Muscle of back (tissue), 11 donors: ENCODE measurements around the gene MAPT. TPM values are rescaled to one million over a fixed set of nuclear protein-coding genes. Genes with fewer than 3 reads are reported as not detected.
"Not testable (repeated sequence)": the region's sequence is repeated elsewhere in the genome, so short reads cannot be mapped to it uniquely, and the experiment has no call there.

Experiments used
- DNase-seq, 3 donors: peaks; one replicate each; pipeline versions ENCODE4 v3.0.0 to v3.0.0-alpha.2; 2013
- polyA plus RNA-seq, 10 donors: library from polyadenylated mRNA; unstranded; fragments of 120-200 nt; gene quantifications; one replicate each; pipeline ENCODE4 v1.2.1, GENCODE V29; 2013; ENCODE audit not compliant: insufficient read length in 10 of 10

Gene MAPT
- polyA plus RNA-seq, 10 donors: 6.6 to 13.7 (median 9.4) TPM

DNA sequence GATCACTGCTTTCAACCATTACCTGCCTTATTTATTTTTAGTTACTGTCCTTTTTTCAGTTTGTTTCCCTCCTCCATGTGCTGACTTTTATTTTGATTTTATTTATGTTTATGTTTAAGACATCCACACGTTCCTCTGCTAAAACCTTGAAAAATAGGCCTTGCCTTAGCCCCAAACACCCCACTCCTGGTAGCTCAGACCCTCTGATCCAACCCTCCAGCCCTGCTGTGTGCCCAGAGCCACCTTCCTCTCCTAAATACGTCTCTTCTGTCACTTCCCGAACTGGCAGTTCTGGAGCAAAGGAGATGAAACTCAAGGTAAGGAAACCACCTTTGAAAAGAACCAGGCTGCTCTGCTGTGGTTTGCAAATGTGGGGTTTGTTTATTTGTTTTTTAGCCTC, 95.4 kb downstream of the MAPT start:
- no peak for DNase-seq

DNA sequence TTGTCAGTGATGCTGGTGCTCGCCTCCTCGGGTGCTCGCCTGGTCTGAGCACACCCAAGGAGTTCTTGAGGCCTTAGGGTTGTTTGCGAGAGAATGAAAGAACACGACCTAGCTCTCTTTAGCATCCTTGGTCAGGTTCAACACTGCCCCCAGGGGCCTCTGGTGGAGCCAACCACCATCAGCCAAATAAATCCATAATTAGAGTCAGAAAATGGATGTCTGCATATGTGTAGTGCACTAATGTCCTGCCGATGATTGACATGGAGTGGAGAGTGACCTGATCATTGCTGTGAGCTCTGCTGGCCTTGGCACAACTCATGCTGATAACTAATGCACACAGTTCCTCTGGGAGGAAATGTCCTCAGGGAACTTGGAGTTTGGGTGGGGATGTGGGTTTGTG, 96.5 kb downstream of the MAPT start:
- no peak for DNase-seq

DNA sequence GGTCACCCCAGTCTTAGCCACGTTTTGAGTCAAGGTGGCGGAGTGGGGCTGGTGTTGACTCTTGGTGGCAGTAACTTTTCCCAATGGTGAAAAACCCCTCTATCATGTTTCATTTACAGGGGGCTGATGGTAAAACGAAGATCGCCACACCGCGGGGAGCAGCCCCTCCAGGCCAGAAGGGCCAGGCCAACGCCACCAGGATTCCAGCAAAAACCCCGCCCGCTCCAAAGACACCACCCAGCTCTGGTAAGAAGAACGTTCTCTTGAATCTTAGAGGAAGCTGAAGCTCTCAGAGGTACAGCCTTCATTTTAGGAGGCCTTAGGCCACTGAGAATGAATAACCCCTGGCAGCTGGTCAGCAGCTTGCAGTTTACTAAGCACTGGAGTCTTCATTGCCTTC, 97.0 kb downstream of the MAPT start:
- no peak for DNase-seq

DNA sequence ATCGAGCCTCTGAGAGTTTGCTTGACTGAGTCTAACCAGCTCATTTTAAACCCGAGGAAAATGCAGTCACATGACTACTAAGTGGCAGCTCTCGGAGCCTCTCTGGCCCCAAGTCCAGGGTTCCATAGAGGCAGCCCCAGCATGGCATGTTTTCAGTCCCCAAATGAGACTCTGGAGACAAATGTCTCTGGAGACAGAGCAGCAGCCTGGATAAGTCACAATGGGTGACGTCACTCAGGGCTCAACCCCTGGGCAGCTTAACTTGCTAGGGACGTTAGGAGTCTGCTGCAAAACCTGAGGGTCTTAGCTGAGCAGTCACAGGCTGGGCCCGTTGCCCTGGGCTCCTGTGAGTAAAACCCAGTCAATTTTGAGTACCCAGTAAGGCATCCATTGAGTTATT, 97.8 kb downstream of the MAPT start:
- DNase-seq: no peak

DNA sequence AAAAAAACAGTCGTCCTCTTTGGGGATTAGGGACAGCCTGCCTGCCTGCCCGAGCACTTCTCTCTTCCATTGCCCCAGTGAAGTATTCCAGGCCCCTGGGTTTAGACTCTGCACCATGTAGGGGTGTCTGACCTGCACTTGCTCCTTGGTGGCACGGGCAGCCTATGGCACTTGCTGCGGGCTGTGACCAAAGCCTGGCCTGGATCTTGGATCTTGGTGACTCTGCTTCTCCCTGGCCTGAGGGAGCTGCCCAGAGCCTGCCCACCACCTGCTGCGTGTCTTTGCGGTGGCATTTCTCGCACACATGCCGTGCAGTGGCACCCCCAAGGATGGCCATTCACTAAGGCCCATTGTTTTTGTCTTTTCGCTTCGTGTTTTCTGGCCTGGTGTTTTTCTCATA, 98.5 kb downstream of the MAPT start:
- DNase-seq: peak in 1 of 3 donors; percentile 11

DNA sequence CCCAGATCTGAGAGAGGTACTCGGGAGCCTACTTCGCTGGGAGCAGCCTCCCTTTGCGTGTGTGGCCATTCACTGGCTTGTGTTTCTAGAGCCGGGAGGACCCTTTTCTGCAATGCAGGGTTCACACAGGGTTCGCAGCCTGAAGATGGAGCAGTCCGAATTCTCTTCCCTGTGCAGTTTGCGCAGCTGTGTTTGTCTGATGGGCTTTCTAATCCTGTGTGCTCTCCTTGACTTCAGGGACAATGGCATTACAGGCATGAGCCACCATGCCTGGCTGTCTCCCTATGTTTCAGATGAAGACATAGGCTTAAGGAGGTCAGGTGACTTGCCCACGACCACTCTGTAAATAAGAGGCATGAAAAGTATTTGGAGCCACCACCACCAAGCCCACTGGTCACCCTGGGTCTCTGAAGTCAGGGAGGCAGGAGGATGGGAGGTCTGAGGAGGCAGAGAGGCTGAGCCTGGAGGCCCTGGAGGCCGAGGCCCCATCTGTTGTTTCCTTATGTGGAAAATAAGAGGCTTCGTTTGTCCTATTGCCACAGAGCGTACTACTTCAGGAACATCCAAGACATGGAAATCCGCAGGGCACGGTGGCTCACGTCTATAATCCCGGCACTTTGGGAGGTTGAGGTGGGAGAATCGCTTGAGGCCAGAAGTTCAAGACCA, 99.7 kb downstream of the MAPT start:
- DNase-seq: no peak

DNA sequence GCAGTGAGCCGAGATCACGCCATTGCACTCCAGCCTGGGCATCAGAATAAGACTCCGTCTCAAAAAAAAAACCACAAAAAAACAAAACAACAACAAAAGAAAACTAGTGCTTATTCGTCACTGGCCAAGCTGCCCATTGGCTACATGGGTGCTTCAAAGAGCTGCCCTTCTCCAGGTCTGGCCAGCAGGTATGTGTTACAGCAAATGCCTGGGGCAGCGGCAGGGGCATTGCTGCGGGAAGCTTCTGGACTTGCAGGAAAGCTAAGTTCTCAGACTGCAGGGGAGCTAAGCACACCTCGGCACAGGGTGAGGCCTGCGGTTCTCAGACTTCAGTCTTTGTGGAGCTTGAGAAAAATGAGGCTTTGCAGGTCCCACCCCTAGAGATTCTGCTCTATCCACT, 100.6 kb downstream of the MAPT start:
- no peak for DNase-seq

DNA sequence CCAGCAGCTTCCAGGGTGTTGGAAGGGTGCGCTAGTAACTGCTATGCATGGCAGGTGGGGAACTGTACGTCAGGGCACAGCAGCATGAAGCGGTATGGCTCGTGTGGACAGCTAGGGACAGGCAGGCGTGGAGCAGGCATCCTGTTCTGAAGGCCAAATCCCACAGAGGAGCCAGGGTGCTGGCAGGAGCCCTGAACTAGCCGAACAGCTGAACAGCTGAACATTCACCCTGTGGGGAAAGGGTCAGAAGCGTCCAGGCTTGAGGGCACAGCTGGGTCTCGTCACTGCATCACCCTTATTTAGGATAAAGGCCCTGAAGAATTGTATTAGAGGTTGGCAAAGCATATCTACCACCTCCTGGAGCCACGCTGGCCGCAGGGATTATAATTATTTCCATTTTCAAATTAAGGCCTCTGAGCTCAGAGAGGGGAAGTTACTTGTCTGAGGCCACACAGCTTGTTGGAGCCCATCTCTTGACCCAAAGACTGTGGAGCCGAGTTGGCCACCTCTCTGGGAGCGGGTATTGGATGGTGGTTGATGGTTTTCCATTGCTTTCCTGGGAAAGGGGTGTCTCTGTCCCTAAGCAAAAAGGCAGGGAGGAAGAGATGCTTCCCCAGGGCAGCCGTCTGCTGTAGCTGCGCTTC, 101.4 kb downstream of the MAPT start:
- peak; percentile 16 to 21 (median 20) for DNase-seq

DNA sequence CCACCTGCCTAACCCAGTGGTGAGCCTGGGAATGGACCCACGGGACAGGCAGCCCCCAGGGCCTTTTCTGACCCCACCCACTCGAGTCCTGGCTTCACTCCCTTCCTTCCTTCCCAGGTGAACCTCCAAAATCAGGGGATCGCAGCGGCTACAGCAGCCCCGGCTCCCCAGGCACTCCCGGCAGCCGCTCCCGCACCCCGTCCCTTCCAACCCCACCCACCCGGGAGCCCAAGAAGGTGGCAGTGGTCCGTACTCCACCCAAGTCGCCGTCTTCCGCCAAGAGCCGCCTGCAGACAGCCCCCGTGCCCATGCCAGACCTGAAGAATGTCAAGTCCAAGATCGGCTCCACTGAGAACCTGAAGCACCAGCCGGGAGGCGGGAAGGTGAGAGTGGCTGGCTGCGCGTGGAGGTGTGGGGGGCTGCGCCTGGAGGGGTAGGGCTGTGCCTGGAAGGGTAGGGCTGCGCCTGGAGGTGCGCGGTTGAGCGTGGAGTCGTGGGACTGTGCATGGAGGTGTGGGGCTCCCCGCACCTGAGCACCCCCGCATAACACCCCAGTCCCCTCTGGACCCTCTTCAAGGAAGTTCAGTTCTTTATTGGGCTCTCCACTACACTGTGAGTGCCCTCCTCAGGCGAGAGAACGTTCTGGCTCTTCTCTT, 102.1 kb downstream of the MAPT start:
- DNase-seq: no peak

DNA sequence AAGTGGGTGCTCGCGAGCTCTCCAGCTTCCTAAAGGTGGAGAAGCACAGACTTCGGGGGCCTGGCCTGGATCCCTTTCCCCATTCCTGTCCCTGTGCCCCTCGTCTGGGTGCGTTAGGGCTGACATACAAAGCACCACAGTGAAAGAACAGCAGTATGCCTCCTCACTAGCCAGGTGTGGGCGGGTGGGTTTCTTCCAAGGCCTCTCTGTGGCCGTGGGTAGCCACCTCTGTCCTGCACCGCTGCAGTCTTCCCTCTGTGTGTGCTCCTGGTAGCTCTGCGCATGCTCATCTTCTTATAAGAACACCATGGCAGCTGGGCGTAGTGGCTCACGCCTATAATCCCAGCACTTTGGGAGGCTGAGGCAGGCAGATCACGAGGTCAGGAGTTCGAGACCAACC, 102.8 kb downstream of the MAPT start:
- no peak for DNase-seq

DNA sequence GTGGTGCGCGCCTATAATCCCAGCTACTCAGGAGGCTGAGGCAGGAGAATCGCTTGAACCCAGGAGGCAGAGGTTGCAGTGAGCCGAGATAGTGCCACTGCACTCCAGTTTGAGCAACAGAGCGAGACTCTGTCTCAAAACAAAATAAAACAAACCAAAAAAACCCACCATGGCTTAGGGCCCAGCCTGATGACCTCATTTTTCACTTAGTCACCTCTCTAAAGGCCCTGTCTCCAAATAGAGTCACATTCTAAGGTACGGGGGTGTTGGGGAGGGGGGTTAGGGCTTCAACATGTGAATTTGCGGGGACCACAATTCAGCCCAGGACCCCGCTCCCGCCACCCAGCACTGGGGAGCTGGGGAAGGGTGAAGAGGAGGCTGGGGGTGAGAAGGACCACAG, 103.3 kb downstream of the MAPT start:
- DNase-seq: no peak

DNA sequence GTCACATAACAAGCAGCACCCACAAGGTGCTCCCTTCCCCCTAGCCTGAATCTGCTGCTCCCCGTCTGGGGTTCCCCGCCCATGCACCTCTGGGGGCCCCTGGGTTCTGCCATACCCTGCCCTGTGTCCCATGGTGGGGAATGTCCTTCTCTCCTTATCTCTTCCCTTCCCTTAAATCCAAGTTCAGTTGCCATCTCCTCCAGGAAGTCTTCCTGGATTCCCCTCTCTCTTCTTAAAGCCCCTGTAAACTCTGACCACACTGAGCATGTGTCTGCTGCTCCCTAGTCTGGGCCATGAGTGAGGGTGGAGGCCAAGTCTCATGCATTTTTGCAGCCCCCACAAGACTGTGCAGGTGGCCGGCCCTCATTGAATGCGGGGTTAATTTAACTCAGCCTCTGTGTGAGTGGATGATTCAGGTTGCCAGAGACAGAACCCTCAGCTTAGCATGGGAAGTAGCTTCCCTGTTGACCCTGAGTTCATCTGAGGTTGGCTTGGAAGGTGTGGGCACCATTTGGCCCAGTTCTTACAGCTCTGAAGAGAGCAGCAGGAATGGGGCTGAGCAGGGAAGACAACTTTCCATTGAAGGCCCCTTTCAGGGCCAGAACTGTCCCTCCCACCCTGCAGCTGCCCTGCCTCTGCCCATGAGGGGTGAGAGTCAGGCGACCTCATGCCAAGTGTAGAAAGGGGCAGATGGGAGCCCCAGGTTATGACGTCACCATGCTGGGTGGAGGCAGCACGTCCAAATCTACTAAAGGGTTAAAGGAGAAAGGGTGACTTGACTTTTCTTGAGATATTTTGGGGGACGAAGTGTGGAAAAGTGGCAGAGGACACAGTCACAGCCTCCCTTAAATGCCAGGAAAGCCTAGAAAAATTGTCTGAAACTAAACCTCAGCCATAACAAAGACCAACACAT, 104.9 kb downstream of the MAPT start, which contains the start of gene STH:
STH (plus strand) TSS at position 264 of the 913 bp plus-strand sequence; CDS start at position 294, 30 bp downstream.
- no peak for DNase-seq

DNA sequence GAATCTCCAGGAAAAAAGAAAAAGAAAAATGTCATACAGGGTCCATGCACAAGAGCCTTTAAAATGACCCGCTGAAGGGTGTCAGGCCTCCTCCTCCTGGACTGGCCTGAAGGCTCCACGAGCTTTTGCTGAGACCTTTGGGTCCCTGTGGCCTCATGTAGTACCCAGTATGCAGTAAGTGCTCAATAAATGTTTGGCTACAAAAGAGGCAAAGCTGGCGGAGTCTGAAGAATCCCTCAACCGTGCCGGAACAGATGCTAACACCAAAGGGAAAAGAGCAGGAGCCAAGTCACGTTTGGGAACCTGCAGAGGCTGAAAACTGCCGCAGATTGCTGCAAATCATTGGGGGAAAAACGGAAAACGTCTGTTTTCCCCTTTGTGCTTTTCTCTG, 105.5 kb downstream of the MAPT start:
- no peak for DNase-seq

DNA sequence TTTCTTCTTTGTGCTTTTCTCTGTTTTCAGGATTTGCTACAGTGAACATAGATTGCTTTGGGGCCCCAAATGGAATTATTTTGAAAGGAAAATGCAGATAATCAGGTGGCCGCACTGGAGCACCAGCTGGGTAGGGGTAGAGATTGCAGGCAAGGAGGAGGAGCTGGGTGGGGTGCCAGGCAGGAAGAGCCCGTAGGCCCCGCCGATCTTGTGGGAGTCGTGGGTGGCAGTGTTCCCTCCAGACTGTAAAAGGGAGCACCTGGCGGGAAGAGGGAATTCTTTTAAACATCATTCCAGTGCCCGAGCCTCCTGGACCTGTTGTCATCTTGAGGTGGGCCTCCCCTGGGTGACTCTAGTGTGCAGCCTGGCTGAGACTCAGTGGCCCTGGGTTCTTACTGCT, 105.9 kb downstream of the MAPT start:
- DNase-seq: no peak

DNA sequence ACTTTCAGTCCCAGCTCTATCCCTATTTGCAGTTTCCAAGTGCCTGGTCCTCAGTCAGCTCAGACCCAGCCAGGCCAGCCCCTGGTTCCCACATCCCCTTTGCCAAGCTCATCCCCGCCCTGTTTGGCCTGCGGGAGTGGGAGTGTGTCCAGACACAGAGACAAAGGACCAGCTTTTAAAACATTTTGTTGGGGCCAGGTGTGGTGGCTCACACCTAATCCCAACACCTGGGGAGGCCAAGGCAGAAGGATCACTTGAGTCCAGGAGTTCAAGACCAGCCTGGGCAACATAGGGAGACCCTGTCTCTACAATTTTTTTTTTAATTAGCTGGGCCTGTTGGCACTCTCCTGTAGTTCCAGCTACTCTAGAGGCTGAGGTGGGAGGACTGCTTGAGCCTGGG, 106.4 kb downstream of the MAPT start:
- no peak for DNase-seq

DNA sequence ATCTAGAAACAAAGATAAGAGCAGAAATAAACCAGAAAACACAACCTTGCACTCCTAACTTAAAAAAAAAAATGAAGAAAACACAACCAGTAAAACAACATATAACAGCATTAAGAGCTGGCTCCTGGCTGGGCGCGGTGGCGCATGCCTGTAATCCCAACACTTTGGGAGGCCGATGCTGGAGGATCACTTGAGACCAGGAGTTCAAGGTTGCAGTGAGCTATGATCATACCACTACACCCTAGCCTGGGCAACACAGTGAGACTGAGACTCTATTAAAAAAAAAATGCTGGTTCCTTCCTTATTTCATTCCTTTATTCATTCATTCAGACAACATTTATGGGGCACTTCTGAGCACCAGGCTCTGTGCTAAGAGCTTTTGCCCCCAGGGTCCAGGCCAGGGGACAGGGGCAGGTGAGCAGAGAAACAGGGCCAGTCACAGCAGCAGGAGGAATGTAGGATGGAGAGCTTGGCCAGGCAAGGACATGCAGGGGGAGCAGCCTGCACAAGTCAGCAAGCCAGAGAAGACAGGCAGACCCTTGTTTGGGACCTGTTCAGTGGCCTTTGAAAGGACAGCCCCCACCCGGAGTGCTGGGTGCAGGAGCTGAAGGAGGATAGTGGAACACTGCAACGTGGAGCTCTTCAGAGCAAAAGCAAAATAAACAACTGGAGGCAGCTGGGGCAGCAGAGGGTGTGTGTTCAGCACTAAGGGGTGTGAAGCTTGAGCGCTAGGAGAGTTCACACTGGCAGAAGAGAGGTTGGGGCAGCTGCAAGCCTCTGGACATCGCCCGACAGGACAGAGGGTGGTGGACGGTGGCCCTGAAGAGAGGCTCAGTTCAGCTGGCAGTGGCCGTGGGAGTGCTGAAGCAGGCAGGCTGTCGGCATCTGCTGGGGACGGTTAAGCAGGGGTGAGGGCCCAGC, 107.3 kb downstream of the MAPT start:
- DNase-seq: no peak

DNA sequence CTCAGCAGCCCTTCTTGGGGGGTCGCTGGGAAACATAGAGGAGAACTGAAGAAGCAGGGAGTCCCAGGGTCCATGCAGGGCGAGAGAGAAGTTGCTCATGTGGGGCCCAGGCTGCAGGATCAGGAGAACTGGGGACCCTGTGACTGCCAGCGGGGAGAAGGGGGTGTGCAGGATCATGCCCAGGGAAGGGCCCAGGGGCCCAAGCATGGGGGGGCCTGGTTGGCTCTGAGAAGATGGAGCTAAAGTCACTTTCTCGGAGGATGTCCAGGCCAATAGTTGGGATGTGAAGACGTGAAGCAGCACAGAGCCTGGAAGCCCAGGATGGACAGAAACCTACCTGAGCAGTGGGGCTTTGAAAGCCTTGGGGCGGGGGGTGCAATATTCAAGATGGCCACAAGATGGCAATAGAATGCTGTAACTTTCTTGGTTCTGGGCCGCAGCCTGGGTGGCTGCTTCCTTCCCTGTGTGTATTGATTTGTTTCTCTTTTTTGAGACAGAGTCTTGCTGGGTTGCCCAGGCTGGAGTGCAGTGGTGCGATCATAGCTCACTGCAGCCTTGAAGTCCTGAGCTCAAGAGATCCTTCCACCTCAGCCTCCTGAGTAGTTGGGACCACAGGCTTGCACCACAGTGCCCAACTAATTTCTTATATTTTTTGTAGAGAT, 108.1 kb downstream of the MAPT start:
- peak; percentile 57 to 82 (median 69) for DNase-seq

DNA sequence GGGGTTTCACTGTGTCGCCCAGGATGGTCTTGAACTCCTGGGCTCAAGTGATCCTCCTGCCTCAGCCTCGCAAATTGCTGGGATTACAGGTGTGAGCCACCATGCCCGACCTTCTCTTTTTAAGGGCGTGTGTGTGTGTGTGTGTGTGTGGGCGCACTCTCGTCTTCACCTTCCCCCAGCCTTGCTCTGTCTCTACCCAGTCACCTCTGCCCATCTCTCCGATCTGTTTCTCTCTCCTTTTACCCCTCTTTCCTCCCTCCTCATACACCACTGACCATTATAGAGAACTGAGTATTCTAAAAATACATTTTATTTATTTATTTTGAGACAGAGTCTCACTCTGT, 108.6 kb downstream of the MAPT start:
- no peak for DNase-seq

DNA sequence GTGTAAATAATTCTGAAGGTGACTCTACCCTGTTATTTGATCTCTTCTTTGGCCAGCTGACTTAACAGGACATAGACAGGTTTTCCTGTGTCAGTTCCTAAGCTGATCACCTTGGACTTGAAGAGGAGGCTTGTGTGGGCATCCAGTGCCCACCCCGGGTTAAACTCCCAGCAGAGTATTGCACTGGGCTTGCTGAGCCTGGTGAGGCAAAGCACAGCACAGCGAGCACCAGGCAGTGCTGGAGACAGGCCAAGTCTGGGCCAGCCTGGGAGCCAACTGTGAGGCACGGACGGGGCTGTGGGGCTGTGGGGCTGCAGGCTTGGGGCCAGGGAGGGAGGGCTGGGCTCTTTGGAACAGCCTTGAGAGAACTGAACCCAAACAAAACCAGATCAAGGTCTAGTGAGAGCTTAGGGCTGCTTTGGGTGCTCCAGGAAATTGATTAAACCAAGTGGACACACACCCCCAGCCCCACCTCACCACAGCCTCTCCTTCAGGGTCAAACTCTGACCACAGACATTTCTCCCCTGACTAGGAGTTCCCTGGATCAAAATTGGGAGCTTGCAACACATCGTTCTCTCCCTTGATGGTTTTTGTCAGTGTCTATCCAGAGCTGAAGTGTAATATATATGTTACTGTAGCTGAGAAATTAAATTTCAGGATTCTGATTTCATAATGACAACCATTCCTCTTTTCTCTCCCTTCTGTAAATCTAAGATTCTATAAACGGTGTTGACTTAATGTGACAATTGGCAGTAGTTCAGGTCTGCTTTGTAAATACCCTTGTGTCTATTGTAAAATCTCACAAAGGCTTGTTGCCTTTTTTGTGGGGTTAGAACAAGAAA, 109.8 kb downstream of the MAPT start:
- peak; percentile 27 to 45 (median 44) for DNase-seq

DNA sequence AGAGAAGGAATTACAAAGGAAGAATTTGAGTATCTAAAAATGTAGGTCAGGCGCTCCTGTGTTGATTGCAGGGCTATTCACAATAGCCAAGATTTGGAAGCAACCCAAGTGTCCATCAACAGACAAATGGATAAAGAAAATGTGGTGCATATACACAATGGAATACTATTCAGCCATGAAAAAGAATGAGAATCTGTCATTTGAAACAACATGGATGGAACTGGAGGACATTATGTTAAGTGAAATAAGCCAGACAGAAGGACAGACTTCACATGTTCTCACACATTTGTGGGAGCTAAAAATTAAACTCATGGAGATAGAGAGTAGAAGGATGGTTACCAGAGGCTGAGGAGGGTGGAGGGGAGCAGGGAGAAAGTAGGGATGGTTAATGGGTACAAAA, 111.7 kb downstream of the MAPT start:
- not testable (repeated sequence) for DNase-seq
